Hippocampal formation (tissue), 2 donors: ENCODE measurements around the gene SLC6A12.
"Not testable (repeated sequence)": the region's sequence is repeated elsewhere in the genome, so short reads cannot be mapped to it uniquely, and the experiment has no call there.

Source experiments
- DNase-seq, 2 donors: peaks; one replicate each; lab custom pipeline; 2025; lab: John Stamatoyannopoulos, UW

Gene SLC6A12

GRCh38 chr12:217029-217428 lies 3.1 kb upstream of the SLC6A12 start:
- DNase-seq = not testable (repeated sequence)

- DNase-seq = no peak
Measured at GRCh38 chr12:215116-215515, 1.2 kb upstream of the SLC6A12 start.

- DNase-seq = no peak
Measured at GRCh38 chr12:213527-213932, 427 bp downstream of the SLC6A12 start.

GRCh38 chr12:212715-213526 lies 1.0 kb downstream of the SLC6A12 start:
- no peak for DNase-seq

GRCh38 chr12:212415-212714 lies 1.6 kb downstream of the SLC6A12 start:
- no peak for DNase-seq

- DNase-seq = no peak
Measured at GRCh38 chr12:211639-212414, 2.1 kb downstream of the SLC6A12 start.

GRCh38 chr12:211142-211465 lies 2.9 kb downstream of the SLC6A12 start:
- DNase-seq = no peak

- DNase-seq = no peak
Measured at GRCh38 chr12:210277-211141, 3.4 kb downstream of the SLC6A12 start.

- DNase-seq = no peak
Measured at GRCh38 chr12:209851-210250, 4.1 kb downstream of the SLC6A12 start.

- no peak for DNase-seq
Measured at GRCh38 chr12:209246-209645, 4.7 kb downstream of the SLC6A12 start.

- no peak for DNase-seq
Measured at GRCh38 chr12:208813-209212, 5.1 kb downstream of the SLC6A12 start.

- DNase-seq = no peak
Measured at GRCh38 chr12:207804-208203, 6.2 kb downstream of the SLC6A12 start.

GRCh38 chr12:206746-207440 lies 7.1 kb downstream of the SLC6A12 start:
- no peak for DNase-seq

GRCh38 chr12:205026-205425 lies 8.9 kb downstream of the SLC6A12 start:
- no peak for DNase-seq

- DNase-seq = no peak
Measured at GRCh38 chr12:204261-204678, 9.7 kb downstream of the SLC6A12 start.

GRCh38 chr12:203462-204260 lies 10.3 kb downstream of the SLC6A12 start:
- peak; percentile 29 to 52 for DNase-seq

GRCh38 chr12:203074-203461 lies 10.9 kb downstream of the SLC6A12 start:
- no peak for DNase-seq

GRCh38 chr12:202081-202731 lies 11.8 kb downstream of the SLC6A12 start:
- DNase-seq = no peak

- DNase-seq = no peak
Measured at GRCh38 chr12:201361-201760, 12.6 kb downstream of the SLC6A12 start.

- no peak for DNase-seq
Measured at GRCh38 chr12:198705-199104, 15.3 kb downstream of the SLC6A12 start.
